HG03378 (cell line): Measurements from ENCODE around the gene CHMP2A.

Source experiments
- ATAC-seq: cut with Tn5 transposase; IDR thresholded peaks from one replicate; pipeline ENCODE4 v1.9.1; 2021; ENCODE audit warnings: mild to moderate bottlenecking, moderate library complexity; ENCODE audit not compliant: unreplicated experiment

CHMP2A gene

GRCh38 chr19:58570770-58571574, 16.1 kb upstream of the CHMP2A start:
- no peak for ATAC-seq

- ATAC-seq, result no peak
Measured at GRCh38 chr19:58569943-58570670, 15.2 kb upstream of the CHMP2A start.

- no peak for ATAC-seq
Measured at GRCh38 chr19:58569191-58569942, 14.5 kb upstream of the CHMP2A start.

GRCh38 chr19:58568453-58569130, 13.7 kb upstream of the CHMP2A start:
- no peak for ATAC-seq

- ATAC-seq, result no peak
Measured at GRCh38 chr19:58566989-58567388, 12.1 kb upstream of the CHMP2A start.

GRCh38 chr19:58563823-58564222, 8.9 kb upstream of the CHMP2A start:
- no peak for ATAC-seq

- no peak for ATAC-seq
Measured at GRCh38 chr19:58563034-58563573, 8.2 kb upstream of the CHMP2A start.

- ATAC-seq, result no peak
Measured at GRCh38 chr19:58562122-58563033, 7.5 kb upstream of the CHMP2A start.

GRCh38 chr19:58561373-58562121, 6.6 kb upstream of the CHMP2A start:
- ATAC-seq, result no peak

- ATAC-seq, result no peak
Measured at GRCh38 chr19:58560921-58561320, 6.0 kb upstream of the CHMP2A start.

- ATAC-seq, result no peak
Measured at GRCh38 chr19:58560007-58560887, 5.3 kb upstream of the CHMP2A start.

- peak; percentile 2 for ATAC-seq
Measured at GRCh38 chr19:58559275-58560006, 4.5 kb upstream of the CHMP2A start.

GRCh38 chr19:58558623-58559274, 3.8 kb upstream of the CHMP2A start:
- peak; percentile 46 for ATAC-seq

- no peak for ATAC-seq
Measured at GRCh38 chr19:58558066-58558622, 3.2 kb upstream of the CHMP2A start, which contains the start of gene UBE2M. TSS of gene UBE2M (minus strand) at chr19:58558611. CDS start at chr19:58558381, 230 bp downstream.

GRCh38 chr19:58557221-58558065, 2.5 kb upstream of the CHMP2A start:
- no peak for ATAC-seq
